GM12878 (cell line): ENCODE results near the gene HES7. TPM values are rescaled to one million over a fixed set of nuclear protein-coding genes. Genes with fewer than 3 reads are reported as not detected.
A peak's percentile ranks its signal among the peaks of the same experiment; 100 is the strongest.

Experiments used
- ATAC-seq: fragments of 200-7000 bp; cut with Tn5 transposase; 3 replicates; pipeline ENCODE4 v1.9.1; 2020; ENCODE audit warnings: mild to moderate bottlenecking, moderate library complexity
- BruUV-seq: library from RNA; stranded (reverse); fragments of 400-500 nt; replicated peaks from 2 replicates; lab custom pipeline; 2021; lab: Mats Ljungman, UMichigan
- CTCF ChIA-PET: fragments of 300-600 bp; sonication (Branson Sonifier 250); formaldehyde crosslinking; extraction: SDS; loops from one replicate; lab custom pipeline; 2021; ENCODE audit warnings: inconsistent platforms; lab: Yijun Ruan, JAX
- POLR2A ChIA-PET: fragments of 350-600 bp; formaldehyde crosslinking; extraction: SDS; loops from one replicate; lab custom pipeline; 2021; ENCODE audit warnings: inconsistent platforms; lab: Charles Lee
- RAD21 ChIA-PET: fragments of 300-600 bp; sonication (Branson Sonifier 250); formaldehyde crosslinking; loops from one replicate; lab custom pipeline; 2023; ENCODE audit warnings: antibody characterized with exemption; ENCODE audit not compliant: unreplicated experiment; lab: Charles Lee
- SMC1A ChIA-PET: fragments of 300-600 bp; sonication (Branson Sonifier 250); formaldehyde crosslinking; loops from one replicate; lab custom pipeline; 2023; ENCODE audit not compliant: unreplicated experiment, uncharacterized antibody; lab: Charles Lee
- DNase-seq: peaks from one replicate; pipeline ENCODE4 v3.0.0-alpha.2; 2011; ENCODE audit warnings: low read depth, low spot score
- FAIRE-seq: peaks from 3 replicates; lab custom pipeline; 2011; peaks lifted over from hg19 to GRCh38; lab: Jason Lieb, UNC
- H2AFZ ChIP-seq: 2 replicates; pipeline ENCODE4 v1.6.0; 2011; ENCODE audit warnings: low read depth, low read length, control low read depth; ENCODE audit not compliant: control insufficient read depth
- H3K27ac ChIP-seq: 2 replicates; pipeline ENCODE4 v1.5.1; 2011; ENCODE audit warnings: control low read depth; ENCODE audit not compliant: control insufficient read depth, insufficient read depth
- H3K27me3 ChIP-seq, 2 experiments: replicated peaks in 1 of 2; 2 replicates each; pipeline versions ENCODE4 v1.6.0 to v1.6.1; 2011; ENCODE audit warnings: low read length in 1 of 2; ENCODE audit not compliant: control insufficient read depth in 2 of 2, insufficient read depth in 2 of 2
- H3K36me3 ChIP-seq, 2 experiments: 2 replicates each; pipeline ENCODE4 v1.5.1; 2011; ENCODE audit warnings: low read length in 1 of 2; ENCODE audit not compliant: control insufficient read depth in 2 of 2, insufficient read depth in 2 of 2
- H3K4me1 ChIP-seq: 2 replicates; pipeline ENCODE4 v1.6.1; 2011; ENCODE audit warnings: mild to moderate bottlenecking, low read length, moderate library complexity, mixed read lengths; ENCODE audit not compliant: control insufficient read depth, insufficient read depth
- H3K4me2 ChIP-seq: 2 replicates; pipeline ENCODE4 v1.6.0; 2011; ENCODE audit warnings: control low read depth; ENCODE audit not compliant: control insufficient read depth, insufficient read depth
- H3K4me3 ChIP-seq: fragments of 200-600 bp; sonication (generic); 2 replicates; pipeline ENCODE4 v1.5.1; 2016
- H3K79me2 ChIP-seq: 2 replicates; pipeline ENCODE4 v1.6.0; 2011; ENCODE audit warnings: low read length; ENCODE audit not compliant: control insufficient read depth, insufficient read depth
- H3K9ac ChIP-seq: 2 replicates; pipeline ENCODE4 v1.8.0; 2011; ENCODE audit warnings: low read length, control low read depth, mixed read lengths; ENCODE audit not compliant: control insufficient read depth, insufficient read depth
- H3K9me3 ChIP-seq: replicated peaks from 3 replicates; pipeline ENCODE4 v1.5.1; 2011; ENCODE audit warnings: mild to moderate bottlenecking, low read length; ENCODE audit not compliant: control insufficient read depth, insufficient read depth
- H4K20me1 ChIP-seq: 2 replicates; pipeline ENCODE4 v1.6.0; 2011; ENCODE audit not compliant: control insufficient read depth, insufficient read depth
- BCL11A ChIP-seq: IDR thresholded peaks from 2 replicates; pipeline ENCODE4 v1.6.1; 2011; ENCODE audit warnings: low read depth, low read length
- E2F8 ChIP-seq: fragments of 450-650 bp; IDR thresholded peaks from 2 replicates; pipeline ENCODE4 v1.6.1; 2018; ENCODE audit warnings: mild to moderate bottlenecking, low read depth, moderate library complexity; ENCODE audit not compliant: partially characterized antibody
- EZH2 ChIP-seq: IDR thresholded peaks from 2 replicates; pipeline ENCODE4 v1.6.1; 2012; ENCODE audit warnings: low read depth, mild to moderate bottlenecking, control low read depth, inconsistent platforms, low read length, borderline replicate concordance; ENCODE audit not compliant: control insufficient read depth
- IKZF2 ChIP-seq, 2 experiments: fragments of 450-650 bp; IDR thresholded peaks; 2 replicates each; pipeline ENCODE4 v1.6.1; 2017; ENCODE audit warnings: mild to moderate bottlenecking in 2 of 2, moderate library complexity in 2 of 2
- JUNB ChIP-seq: IDR thresholded peaks from 2 replicates; pipeline ENCODE4 v1.6.1; 2016; ENCODE audit warnings: antibody characterized with exemption, mild to moderate bottlenecking
- NR2C1 ChIP-seq: fragments of 450-650 bp; IDR thresholded peaks from 2 replicates; pipeline ENCODE4 v1.6.1; 2017; ENCODE audit warnings: antibody characterized with exemption, mild to moderate bottlenecking, moderate library complexity
- POLR2AphosphoS5 ChIP-seq: IDR thresholded peaks from 2 replicates; pipeline ENCODE4 v1.6.1; 2011; ENCODE audit warnings: mild to moderate bottlenecking, low read length, inconsistent platforms
- RFX5 ChIP-seq: IDR thresholded peaks from 2 replicates; pipeline ENCODE4 v1.6.1; 2011; ENCODE audit warnings: low read depth, low read length, improper control_type of control experiment
- SMC3 ChIP-seq: IDR thresholded peaks from 2 replicates; pipeline ENCODE4 v1.6.1; 2011; ENCODE audit warnings: low read length, improper control_type of control experiment, borderline replicate concordance
- STAT3 ChIP-seq: IDR thresholded peaks from 2 replicates; pipeline ENCODE4 v1.6.1; 2011; ENCODE audit warnings: low read depth, low read length, improper control_type of control experiment
- SUPT20H ChIP-seq: IDR thresholded peaks from 2 replicates; pipeline ENCODE4 v1.6.1; 2011; ENCODE audit warnings: low read depth, mild to moderate bottlenecking, low read length, moderate library complexity, borderline replicate concordance; ENCODE audit not compliant: control insufficient read depth
- WGBS: methylation state at CpG from one replicate; pipeline ENCODE4 v1.1.6; 2016; ENCODE audit warnings: low lambda C conversion rate; ENCODE audit not compliant: insufficient replicate concordance, insufficient coverage; ENCODE audit errors: missing lambda C conversion rate; 5-methylcytosine and 5-hydroxymethylcytosine counted together
- in situ Hi-C: fragments of 300-500 bp; cut with MboI; formaldehyde crosslinking; loops from 9 replicates; pipeline ENCODE4 v1.14.3; 2018; ENCODE audit warnings: mixed read lengths
- intact Hi-C: fragments of 100-400 bp; cut with micrococcal nuclease; formaldehyde crosslinking; loops from one replicate; pipeline ENCODE4 v1.14.2; 2022; ENCODE audit not compliant: unreplicated experiment
- polyA plus RNA-seq, 11 experiments: library from polyadenylated mRNA; depleted of rRNA in 4 of 11; unstranded in 6 of 11; stranded (reverse) in 5 of 11; fragments of >200 nt; fragmentation: Nextera tagmentation in 4 of 11; fragmentation: Illumina TruSeq in 1 of 11; extraction: Ambion mirVana in 4 of 11; extraction: Trizol in 1 of 11; gene quantifications; 1 replicate in 1 of 11; 2 replicates in 10 of 11; pipeline versions ENCODE4 v1.2.1 to v1.2.3, GENCODE V29; 2011 to 2016; ENCODE audit warnings: inconsistent platforms in 2 of 11, missing spikeins in 2 of 11, low read depth in 1 of 11
- total RNA-seq, 4 experiments: library from RNA; depleted of rRNA in 3 of 4; stranded (reverse); fragments of >200 nt in 3 of 4; fragmentation: Illumina TruSeq in 1 of 4; extraction: Trizol in 1 of 4; gene quantifications; 2 replicates each; pipeline versions ENCODE4 v1.2.1 to v1.2.3, GENCODE V29; 2013 to 2021
- TF ChIP-seq, protein P1 (sequence below): fragments of 450-650 bp; IDR thresholded peaks from 2 replicates; pipeline ENCODE4 v1.6.1; 2016; ENCODE audit warnings: mild to moderate bottlenecking
- TF ChIP-seq, protein P2 (sequence below): IDR thresholded peaks from 2 replicates; pipeline ENCODE4 v1.6.1; 2011; ENCODE audit warnings: low read depth, mild to moderate bottlenecking, low read length, moderate library complexity, borderline replicate concordance; ENCODE audit errors: extremely low read depth
- TF ChIP-seq, protein P3 (sequence below): IDR thresholded peaks from 2 replicates; pipeline ENCODE4 v1.6.1; 2011; ENCODE audit warnings: borderline replicate concordance, low read depth, mild to moderate bottlenecking, moderate library complexity, mixed read lengths, low read length; ENCODE audit not compliant: insufficient read depth; ENCODE audit errors: extremely low read length

Gene HES7
- total and polyA plus RNA-seq, 10 of the 15 experiments (the other 5 are each of a cell fraction or from before 2014, with no cell fraction given), result 0.07 to 1.3 (median 0.63) TPM; not detected in 4

- TF ChIP-seq, protein P1, sequence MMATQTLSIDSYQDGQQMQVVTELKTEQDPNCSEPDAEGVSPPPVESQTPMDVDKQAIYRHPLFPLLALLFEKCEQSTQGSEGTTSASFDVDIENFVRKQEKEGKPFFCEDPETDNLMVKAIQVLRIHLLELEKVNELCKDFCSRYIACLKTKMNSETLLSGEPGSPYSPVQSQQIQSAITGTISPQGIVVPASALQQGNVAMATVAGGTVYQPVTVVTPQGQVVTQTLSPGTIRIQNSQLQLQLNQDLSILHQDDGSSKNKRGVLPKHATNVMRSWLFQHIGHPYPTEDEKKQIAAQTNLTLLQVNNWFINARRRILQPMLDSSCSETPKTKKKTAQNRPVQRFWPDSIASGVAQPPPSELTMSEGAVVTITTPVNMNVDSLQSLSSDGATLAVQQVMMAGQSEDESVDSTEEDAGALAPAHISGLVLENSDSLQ, result peak; percentile 57; the same call in 1 of the 2 replicates
- TF ChIP-seq EZH2, result no peak
- no peak for TF ChIP-seq SMC3
Measured at GRCh38 chr17:8153957-8154607, 30.2 kb upstream of the HES7 start (continued).

DNA sequence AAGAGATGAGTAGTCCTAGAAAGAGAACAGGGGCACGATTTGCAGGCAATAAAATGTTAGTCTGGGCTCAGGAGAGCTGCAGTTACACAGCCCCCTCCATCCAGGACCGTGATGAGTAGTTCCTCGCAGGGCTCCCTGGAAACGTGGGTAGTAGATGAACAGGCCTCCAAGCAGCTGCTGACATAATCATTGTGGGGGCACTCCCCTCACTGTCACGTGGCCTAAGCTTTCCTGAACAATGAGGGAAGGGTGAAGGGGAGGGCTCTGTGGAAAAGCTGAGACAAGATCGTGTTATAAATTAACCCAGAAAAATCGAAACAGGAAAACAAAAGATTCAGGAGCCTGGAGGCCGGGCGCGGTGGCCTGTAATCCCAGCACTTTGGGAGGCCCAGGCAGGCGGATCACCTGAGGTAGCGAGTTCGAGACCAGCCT lies 29.6 kb upstream of the HES7 start:
- no peaks in the 10 kb centered on the region for H3K9me3 ChIP-seq
- DNase-seq, result no peak
- peaks cover 22% of the 10 kb centered on the region for H3K4me1 ChIP-seq
- SMC1A ChIA-PET, result interaction anchor here (1.3 kb wide), 2 partner anchors 26 to 63 kb away, joined by 3 to 4 read pairs; no protein-coding TSS in a partner anchor
- RAD21 ChIA-PET, result interaction anchor here (4.1 kb wide), 1 partner anchor 15 kb away, joined by 33 read pairs; no protein-coding TSS in a partner anchor
- no peak overlapping the region for H3K4me2 ChIP-seq
- H3K79me2 ChIP-seq, result peaks cover 21% of the 10 kb centered on the region
- no peak for ATAC-seq
- intact Hi-C loops, result no loop called here
- H3K27ac ChIP-seq, result no peak overlapping the region
- no peaks in the 10 kb centered on the region for H3K27me3 ChIP-seq
- no peaks in the 10 kb centered on the region; the same call in 1 of the 2 replicates for H4K20me1 ChIP-seq
- in situ Hi-C loops, result no loop called here
- H3K9ac ChIP-seq, result no peak overlapping the region
- no peak overlapping the region for H3K4me3 ChIP-seq
- no peak overlapping the region for H2AFZ ChIP-seq
- POLR2A ChIA-PET, result interaction anchor here (0.5 to 7.5 kb wide), 5 partner anchors 10 to 63 kb away, joined by 3 to 71 read pairs (median 5); partner anchors contain the start of gene BORCS6
- CTCF ChIA-PET, result interaction anchor here (1.8 to 4.4 kb wide), 2 partner anchors 15 to 35 kb away, joined by 6 to 36 read pairs; no protein-coding TSS in a partner anchor
- WGBS, result 45% methylated on average over 13 of the region's 13 CpGs
- H3K36me3 ChIP-seq, result peaks cover 2 to 6% of the 10 kb centered on the region in 2 experiments; a peak in 3 of 4 replicates
- BruUV-seq, result no TSS peak
- no peak for FAIRE-seq
- TF ChIP-seq POLR2AphosphoS5 (0 out of 2 replicates have a peak, but pooled peaks have one; percentile 16), BCL11A (no peak), RFX5 (no peak), E2F8 (no peak), SUPT20H (no peak), STAT3 (no peak), IKZF2 (IDR thresholded peaks at IDR 0.05) (no peak; a peak in 1 of 4 replicates), JUNB (no peak), NR2C1 (no peak)
- TF ChIP-seq, protein P1, result no peak
- TF ChIP-seq, protein P2, sequence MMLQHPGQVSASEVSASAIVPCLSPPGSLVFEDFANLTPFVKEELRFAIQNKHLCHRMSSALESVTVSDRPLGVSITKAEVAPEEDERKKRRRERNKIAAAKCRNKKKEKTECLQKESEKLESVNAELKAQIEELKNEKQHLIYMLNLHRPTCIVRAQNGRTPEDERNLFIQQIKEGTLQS, result peak; percentile 17; the same call in 1 of the 2 replicates
- TF ChIP-seq, protein P3, sequence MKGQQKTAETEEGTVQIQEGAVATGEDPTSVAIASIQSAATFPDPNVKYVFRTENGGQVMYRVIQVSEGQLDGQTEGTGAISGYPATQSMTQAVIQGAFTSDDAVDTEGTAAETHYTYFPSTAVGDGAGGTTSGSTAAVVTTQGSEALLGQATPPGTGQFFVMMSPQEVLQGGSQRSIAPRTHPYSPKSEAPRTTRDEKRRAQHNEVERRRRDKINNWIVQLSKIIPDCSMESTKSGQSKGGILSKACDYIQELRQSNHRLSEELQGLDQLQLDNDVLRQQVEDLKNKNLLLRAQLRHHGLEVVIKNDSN, result peak; percentile 65
